ENCODE data around the gene RNF141.

GRCh38 chr11:10581481-10582019 lies 40.6 kb upstream of the RNF141 start:
- TF ChIP-seq CTCF (IDR thresholded peaks at IDR 0.05; ENCODE audit: low read length) (no peak), EZH2phosphoT487 (IDR thresholded peaks at IDR 0.05; ENCODE audit: low read length) (no peak)

All from MM.1S (cell line).